HK-2 (cell line): ENCODE results near the gene SACS.

Experiments
- DNase-seq: peaks from one replicate; pipeline ENCODE4 v3.0.0-alpha.2; 2018; ENCODE audit not compliant: unreplicated experiment

SACS gene

GRCh38 chr13:23433171-23434153 is at the start of gene SACS:
Gene SACS, minus strand, starts transcription at chr13:23433702. Its CDS starts 22,463 bp downstream, at chr13:23411239.
- peak; percentile 24 for DNase-seq

- DNase-seq: no peak
Measured at GRCh38 chr13:23480324-23480723, 46.8 kb upstream of the SACS start.

- no peak for DNase-seq
Measured at GRCh38 chr13:23477101-23477500, 43.6 kb upstream of the SACS start.

- no peak for DNase-seq
Measured at GRCh38 chr13:23473221-23473620, 39.7 kb upstream of the SACS start.

- no peak for DNase-seq
Measured at GRCh38 chr13:23472189-23472588, 38.7 kb upstream of the SACS start.

- DNase-seq: no peak
Measured at GRCh38 chr13:23470790-23471614, 37.5 kb upstream of the SACS start.

- no peak for DNase-seq
Measured at GRCh38 chr13:23469951-23470421, 36.5 kb upstream of the SACS start.

GRCh38 chr13:23468811-23469210 is 35.3 kb upstream of the SACS start:
- no peak for DNase-seq

- no peak for DNase-seq
Measured at GRCh38 chr13:23467932-23468278, 34.4 kb upstream of the SACS start.

GRCh38 chr13:23467048-23467931 is 33.8 kb upstream of the SACS start:
- DNase-seq: peak; percentile 7

- peak; percentile 67 for DNase-seq
Measured at GRCh38 chr13:23466144-23467002, 32.9 kb upstream of the SACS start.

GRCh38 chr13:23463661-23464060 is 30.2 kb upstream of the SACS start:
- no peak for DNase-seq

GRCh38 chr13:23462815-23463559 is 29.5 kb upstream of the SACS start:
- no peak for DNase-seq

GRCh38 chr13:23461544-23461943 is 28.0 kb upstream of the SACS start:
- DNase-seq: no peak

GRCh38 chr13:23460921-23461320 is 27.4 kb upstream of the SACS start:
- DNase-seq: no peak

GRCh38 chr13:23460309-23460708 is 26.8 kb upstream of the SACS start:
- DNase-seq: no peak

GRCh38 chr13:23458989-23459388 is 25.5 kb upstream of the SACS start:
- DNase-seq: no peak

GRCh38 chr13:23456437-23457210 is 23.1 kb upstream of the SACS start:
- DNase-seq: no peak
